GM12891 (cell line): Measurements from ENCODE around the gene FGF16.

Source experiments
- POLR2A ChIP-seq: IDR thresholded peaks from 2 replicates; pipeline ENCODE4 v1.6.1; 2011; ENCODE audit warnings: low read depth, low read length, control low read depth
- POLR2AphosphoS5 ChIP-seq: IDR thresholded peaks from 2 replicates; pipeline ENCODE4 v1.6.1; 2011; ENCODE audit warnings: low read depth, low read length, control low read depth

DNA sequence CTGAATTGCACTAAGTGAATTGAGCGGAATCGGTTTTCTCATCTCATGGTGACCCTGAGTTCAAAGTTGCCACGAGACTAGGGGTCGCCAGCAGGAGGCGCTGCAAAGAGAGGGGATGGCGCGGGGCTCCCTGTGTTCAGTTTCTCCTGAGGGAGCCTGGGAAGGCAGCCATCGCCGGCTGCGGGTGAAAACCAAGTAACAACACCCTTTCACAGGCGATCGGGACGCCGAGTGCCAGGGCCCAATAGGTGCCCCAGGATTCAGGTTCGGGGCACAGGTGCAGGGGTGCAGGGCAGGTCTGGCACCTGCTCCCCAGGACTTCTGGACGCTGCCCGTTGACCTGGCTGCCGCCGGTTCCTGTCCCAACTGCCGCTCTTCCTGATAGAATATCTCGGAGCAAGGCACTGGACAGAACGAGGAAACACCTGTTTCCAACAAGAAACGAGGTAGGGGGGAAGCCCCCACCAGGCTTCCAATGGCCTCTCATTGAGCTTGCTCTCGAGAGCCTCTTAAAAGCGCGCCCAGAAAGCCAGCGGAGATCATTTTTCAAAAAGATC lies 1.1 kb upstream of the FGF16 start:
- TF ChIP-seq POLR2AphosphoS5 (no peak), POLR2A (no peak)
